Upper lobe of right lung (tissue), 1 donor: Measurements from ENCODE around the gene BICC1. TPM values are rescaled to one million over a fixed set of nuclear protein-coding genes. Genes with fewer than 3 reads are reported as not detected.

ENCODE experiments used
- ATAC-seq: fragments of 200-7000 bp; cut with Tn5 transposase; one replicate; pipeline ENCODE4 v1.9.1; 2020; ENCODE audit warnings: mild to moderate bottlenecking, moderate library complexity
- DNase-seq: peaks from one replicate; pipeline ENCODE4 v3.0.0-alpha.2; 2020
- H3K27ac ChIP-seq: fragments of 200-600 bp; one replicate; pipeline ENCODE4 v1.8.0; 2022
- H3K27me3 ChIP-seq: fragments of 200-600 bp; one replicate; pipeline ENCODE4 v1.8.0; 2022; ENCODE audit warnings: mild to moderate bottlenecking
- H3K36me3 ChIP-seq: fragments of 200-600 bp; one replicate; pipeline ENCODE4 v1.8.0; 2022
- H3K4me1 ChIP-seq: fragments of 200-600 bp; one replicate; pipeline ENCODE4 v1.8.0; 2022
- H3K4me3 ChIP-seq: fragments of 200-600 bp; one replicate; pipeline ENCODE4 v1.8.0; 2022; ENCODE audit warnings: mild to moderate bottlenecking
- H3K9me3 ChIP-seq: fragments of 200-600 bp; one replicate; pipeline ENCODE4 v1.8.0; 2022
- CTCF ChIP-seq: fragments of 200-600 bp; IDR thresholded peaks from one replicate; pipeline ENCODE4 v1.8.0; 2022; ENCODE audit warnings: antibody characterized with exemption
- intact Hi-C: fragments of 100-400 bp; cut with DNase I; formaldehyde crosslinking; loops from one replicate; pipeline ENCODE4 v1.11.0; 2022
- total RNA-seq: library from RNA; stranded (reverse); fragmentation: NEBNext Ultra II Directional; extraction: Animal tissue kit (Norgen Biotek cat#: 25700); gene quantifications from one replicate; pipeline ENCODE4 v1.2.1, GENCODE V29; 2021
- donor health status: DM: no; HTN: yes; CAD: no; lungs with severe emphysema.

BICC1 gene
- total RNA-seq, 1 donor from 2014 or later = 9.2 TPM

- intact Hi-C loops = no loop called here
- no peak for TF ChIP-seq CTCF
- Histone ChIP-seq H3K27me3 (no peaks in the 10 kb centered on the region), H3K4me3 (no peak overlapping the region), H3K27ac (peak overlapping the region; percentile 18), H3K9me3 (no peaks in the 10 kb centered on the region), H3K4me1 (no peaks in the 10 kb centered on the region), H3K36me3 (no peaks in the 10 kb centered on the region)
- no peak for DNase-seq
- ATAC-seq = no peak
Measured at GRCh38 chr10:58475322-58476277, 37.1 kb upstream of the BICC1 start.

GRCh38 chr10:58477122-58477521 lies 35.5 kb upstream of the BICC1 start:
- H3K27ac ChIP-seq = no peak overlapping the region
- no peaks in the 10 kb centered on the region for H3K36me3 ChIP-seq
- DNase-seq (no peak), ATAC-seq (no peak)
- no peak for TF ChIP-seq CTCF
- H3K9me3 ChIP-seq = no peaks in the 10 kb centered on the region
- no peaks in the 10 kb centered on the region for H3K27me3 ChIP-seq
- H3K4me3 ChIP-seq = no peak overlapping the region
- intact Hi-C loops = no loop called here
- H3K4me1 ChIP-seq = no peaks in the 10 kb centered on the region

GRCh38 chr10:58477902-58478301 lies 34.8 kb upstream of the BICC1 start:
- Histone ChIP-seq H3K27ac (no peak overlapping the region), H3K9me3 (no peaks in the 10 kb centered on the region), H3K36me3 (no peaks in the 10 kb centered on the region), H3K4me3 (no peak overlapping the region), H3K27me3 (no peaks in the 10 kb centered on the region), H3K4me1 (no peaks in the 10 kb centered on the region)
- no peak for ATAC-seq
- DNase-seq = no peak
- intact Hi-C loops = no loop called here
- TF ChIP-seq CTCF = no peak

GRCh38 chr10:58479045-58479444 lies 33.6 kb upstream of the BICC1 start:
- no peak for ATAC-seq
- Histone ChIP-seq H3K27me3 (no peaks in the 10 kb centered on the region), H3K4me1 (no peaks in the 10 kb centered on the region), H3K9me3 (no peaks in the 10 kb centered on the region), H3K4me3 (no peak overlapping the region), H3K36me3 (no peaks in the 10 kb centered on the region), H3K27ac (no peak overlapping the region)
- DNase-seq = no peak
- intact Hi-C loops = no loop called here
- no peak for TF ChIP-seq CTCF

GRCh38 chr10:58480321-58480720 lies 32.4 kb upstream of the BICC1 start:
- intact Hi-C loops = no loop called here
- ATAC-seq = no peak
- Histone ChIP-seq H3K27me3 (no peaks in the 10 kb centered on the region), H3K4me3 (no peak overlapping the region), H3K4me1 (no peaks in the 10 kb centered on the region), H3K36me3 (no peaks in the 10 kb centered on the region), H3K27ac (no peak overlapping the region), H3K9me3 (no peaks in the 10 kb centered on the region)
- no peak for DNase-seq
- TF ChIP-seq CTCF = no peak
